Breast epithelium (tissue), 3 donors: ENCODE measurements around the gene DCDC1.

Source experiments
- POLR2A ChIP-seq: fragments of 450-650 bp; IDR thresholded peaks from one replicate; pipeline ENCODE4 v1.6.1; 2016; ENCODE audit warnings: antibody characterized with exemption, mild to moderate bottlenecking, moderate library complexity
- POLR2AphosphoS5 ChIP-seq, 3 donors: sonication (generic); formaldehyde crosslinking; IDR thresholded peaks; one replicate each; pipeline ENCODE4 v1.6.1; 2017; ENCODE audit warnings: antibody characterized with exemption in 3 of 3
- TF ChIP-seq, protein P1 (sequence below), 3 donors: fragments of 450-650 bp; IDR thresholded peaks; one replicate each; pipeline ENCODE4 v1.5.1; 2016 to 2017; ENCODE audit warnings: antibody characterized with exemption in 3 of 3, mild to moderate bottlenecking in 3 of 3, moderate library complexity in 3 of 3

GRCh38 chr11:31118566-31118965 lies 251.0 kb downstream of the DCDC1 start:
- no peak for TF ChIP-seq POLR2A
- TF ChIP-seq, protein P1, sequence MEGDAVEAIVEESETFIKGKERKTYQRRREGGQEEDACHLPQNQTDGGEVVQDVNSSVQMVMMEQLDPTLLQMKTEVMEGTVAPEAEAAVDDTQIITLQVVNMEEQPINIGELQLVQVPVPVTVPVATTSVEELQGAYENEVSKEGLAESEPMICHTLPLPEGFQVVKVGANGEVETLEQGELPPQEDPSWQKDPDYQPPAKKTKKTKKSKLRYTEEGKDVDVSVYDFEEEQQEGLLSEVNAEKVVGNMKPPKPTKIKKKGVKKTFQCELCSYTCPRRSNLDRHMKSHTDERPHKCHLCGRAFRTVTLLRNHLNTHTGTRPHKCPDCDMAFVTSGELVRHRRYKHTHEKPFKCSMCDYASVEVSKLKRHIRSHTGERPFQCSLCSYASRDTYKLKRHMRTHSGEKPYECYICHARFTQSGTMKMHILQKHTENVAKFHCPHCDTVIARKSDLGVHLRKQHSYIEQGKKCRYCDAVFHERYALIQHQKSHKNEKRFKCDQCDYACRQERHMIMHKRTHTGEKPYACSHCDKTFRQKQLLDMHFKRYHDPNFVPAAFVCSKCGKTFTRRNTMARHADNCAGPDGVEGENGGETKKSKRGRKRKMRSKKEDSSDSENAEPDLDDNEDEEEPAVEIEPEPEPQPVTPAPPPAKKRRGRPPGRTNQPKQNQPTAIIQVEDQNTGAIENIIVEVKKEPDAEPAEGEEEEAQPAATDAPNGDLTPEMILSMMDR (IDR thresholded peaks at IDR 0.05), result no peak
- TF ChIP-seq POLR2AphosphoS5 (IDR thresholded peaks at IDR 0.05), result no peak
